GM18519 (cell line): ENCODE results near the gene TMEM221.

Experiments used
- ATAC-seq: cut with Tn5 transposase; IDR thresholded peaks from one replicate; pipeline ENCODE4 v1.9.1; 2021; ENCODE audit warnings: mild to moderate bottlenecking, moderate library complexity; ENCODE audit not compliant: unreplicated experiment, low FRiP score

The TMEM221 gene

GRCh38 chr19:17448131-17448967 is at the start of gene TMEM221:
TSS of gene TMEM221 (minus strand) at chr19:17448668. CDS start at chr19:17448462, 206 bp downstream.
- ATAC-seq, result no peak

GRCh38 chr19:17497149-17497798 is 48.8 kb upstream of the TMEM221 start:
- ATAC-seq, result no peak

- ATAC-seq, result no peak
Observed at GRCh38 chr19:17496337-17496997, 48.0 kb upstream of the TMEM221 start.

- no peak for ATAC-seq
Observed at GRCh38 chr19:17495639-17496296, 47.3 kb upstream of the TMEM221 start.

GRCh38 chr19:17491287-17491686 is 42.8 kb upstream of the TMEM221 start:
- ATAC-seq, result no peak

- ATAC-seq, result no peak
Observed at GRCh38 chr19:17490411-17490810, 41.9 kb upstream of the TMEM221 start.

- ATAC-seq, result no peak
Observed at GRCh38 chr19:17489392-17490030, 41.0 kb upstream of the TMEM221 start.

GRCh38 chr19:17488593-17489391 is 40.3 kb upstream of the TMEM221 start:
- ATAC-seq, result no peak

GRCh38 chr19:17487284-17488121 is 39.0 kb upstream of the TMEM221 start:
- ATAC-seq, result no peak

GRCh38 chr19:17486545-17487240 is 38.2 kb upstream of the TMEM221 start:
- ATAC-seq, result no peak

GRCh38 chr19:17484520-17485185 is 36.2 kb upstream of the TMEM221 start:
- no peak for ATAC-seq

- no peak for ATAC-seq
Observed at GRCh38 chr19:17483605-17484002, 35.1 kb upstream of the TMEM221 start.

- ATAC-seq, result no peak
Observed at GRCh38 chr19:17482877-17483604, 34.6 kb upstream of the TMEM221 start.

GRCh38 chr19:17481986-17482385 is 33.5 kb upstream of the TMEM221 start:
- ATAC-seq, result no peak

GRCh38 chr19:17479325-17479791 is 30.9 kb upstream of the TMEM221 start:
- ATAC-seq, result no peak

GRCh38 chr19:17475541-17476115 is 27.2 kb upstream of the TMEM221 start:
- no peak for ATAC-seq
